MM.1S (cell line): ENCODE results near the gene TRDMT1.

Experiments
- DNase-seq: peaks from one replicate; pipeline ENCODE4 v3.0.0-alpha.2; 2015
- H2AFZ ChIP-seq: fragments of 300-600 bp; sonication (generic); 2 replicates; pipeline ENCODE4 v1.6.0; 2016; ENCODE audit warnings: antibody characterized with exemption, low read length
- H3F3A ChIP-seq: fragments of 300-600 bp; sonication (generic); 2 replicates; pipeline ENCODE4 v1.6.1; 2016; ENCODE audit warnings: mild to moderate bottlenecking, antibody characterized with exemption, low read length, moderate library complexity, mixed read lengths; ENCODE audit not compliant: insufficient read depth
- H3K27ac ChIP-seq: fragments of 300-600 bp; sonication (generic); 2 replicates; pipeline ENCODE4 v1.5.1; 2016; ENCODE audit warnings: mild to moderate bottlenecking, low read length
- H3K27me3 ChIP-seq: fragments of 300-600 bp; sonication (generic); replicated peaks from 2 replicates; pipeline ENCODE4 v1.6.0; 2016; ENCODE audit warnings: low read length; ENCODE audit not compliant: insufficient read depth
- H3K36me3 ChIP-seq: fragments of 300-600 bp; sonication (generic); replicated peaks from 2 replicates; pipeline ENCODE4 v1.6.1; 2016; ENCODE audit warnings: mild to moderate bottlenecking, low read length, mixed read lengths; ENCODE audit not compliant: insufficient read depth
- H3K4me1 ChIP-seq: fragments of 300-600 bp; sonication (generic); 2 replicates; pipeline ENCODE4 v1.6.1; 2016; ENCODE audit warnings: low read length, mixed read lengths
- H3K4me2 ChIP-seq: fragments of 300-600 bp; sonication (generic); 2 replicates; pipeline ENCODE4 v1.6.0; 2016; ENCODE audit warnings: low read depth, low read length
- H3K4me3 ChIP-seq: fragments of 300-600 bp; sonication (generic); 2 replicates; pipeline ENCODE4 v1.5.1; 2016; ENCODE audit warnings: low read length, mixed read lengths
- H3K79me2 ChIP-seq: fragments of 300-600 bp; sonication (generic); 2 replicates; pipeline ENCODE4 v1.6.1; 2016; ENCODE audit warnings: mixed run types, low read length, mixed read lengths
- H3K9ac ChIP-seq: fragments of 300-600 bp; sonication (generic); 2 replicates; pipeline ENCODE4 v1.6.1; 2016; ENCODE audit warnings: low read length, mixed read lengths
- H3K9me2 ChIP-seq: fragments of 300-600 bp; sonication (generic); replicated peaks from 2 replicates; pipeline ENCODE4 v1.6.1; 2016; ENCODE audit warnings: mild to moderate bottlenecking, low read length, mixed read lengths; ENCODE audit not compliant: insufficient read depth
- H3K9me3 ChIP-seq: fragments of 300-600 bp; sonication (generic); replicated peaks from 2 replicates; pipeline ENCODE4 v1.6.1; 2016; ENCODE audit warnings: mild to moderate bottlenecking, low read length, mixed read lengths; ENCODE audit not compliant: insufficient read depth
- H4K20me1 ChIP-seq: fragments of 300-600 bp; sonication (generic); 2 replicates; pipeline ENCODE4 v1.6.1; 2016; ENCODE audit warnings: mild to moderate bottlenecking, low read length, moderate library complexity, mixed read lengths; ENCODE audit not compliant: insufficient read depth
- EZH2 ChIP-seq: fragments of 300-600 bp; sonication (generic); optimal IDR thresholded peaks from 2 replicates; pipeline ENCODE3; 2017; ENCODE audit warnings: low read depth, mild to moderate bottlenecking, antibody characterized with exemption, low read length, mixed read lengths
- EZH2phosphoT487 ChIP-seq: fragments of 300-600 bp; sonication (generic); IDR thresholded peaks from 2 replicates; pipeline ENCODE4 v1.6.1; 2018; ENCODE audit warnings: antibody characterized with exemption, low read length
- TF ChIP-seq, protein P1 (sequence below): fragments of 300-600 bp; sonication (generic); IDR thresholded peaks from 2 replicates; pipeline ENCODE4 v1.5.1; 2016; ENCODE audit warnings: antibody characterized with exemption, low read length, mixed read lengths

Gene TRDMT1

DNA sequence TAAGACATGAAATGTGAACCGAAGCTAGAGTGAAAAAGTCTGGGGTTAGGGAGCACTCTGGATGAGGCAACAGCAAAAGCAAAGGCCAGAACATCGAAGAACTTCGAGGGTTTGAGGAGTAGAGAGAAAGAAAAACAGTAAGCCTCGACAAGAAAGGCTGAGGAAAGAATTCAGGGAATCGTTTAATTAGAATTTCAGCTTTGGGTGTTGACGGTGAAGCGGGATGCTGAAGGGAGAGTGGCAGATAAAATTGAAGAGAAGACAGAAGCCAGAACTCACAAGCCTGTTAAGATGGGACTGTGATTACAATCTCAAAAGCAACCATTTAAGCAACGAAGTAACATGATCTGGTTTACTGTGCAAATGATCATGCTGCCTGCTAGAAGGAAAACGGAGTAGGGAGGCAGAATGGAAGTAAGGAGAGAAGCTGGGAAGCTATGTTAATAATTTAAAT is 2.1 kb downstream of the TRDMT1 start:
- H3K9me3 ChIP-seq: no peaks in the 10 kb centered on the region
- peak overlapping the region; percentile 79; the same call in 1 of the 2 replicates for H3K4me2 ChIP-seq
- TF ChIP-seq EZH2 (no peak), EZH2phosphoT487 (no peak)
- TF ChIP-seq, protein P1, sequence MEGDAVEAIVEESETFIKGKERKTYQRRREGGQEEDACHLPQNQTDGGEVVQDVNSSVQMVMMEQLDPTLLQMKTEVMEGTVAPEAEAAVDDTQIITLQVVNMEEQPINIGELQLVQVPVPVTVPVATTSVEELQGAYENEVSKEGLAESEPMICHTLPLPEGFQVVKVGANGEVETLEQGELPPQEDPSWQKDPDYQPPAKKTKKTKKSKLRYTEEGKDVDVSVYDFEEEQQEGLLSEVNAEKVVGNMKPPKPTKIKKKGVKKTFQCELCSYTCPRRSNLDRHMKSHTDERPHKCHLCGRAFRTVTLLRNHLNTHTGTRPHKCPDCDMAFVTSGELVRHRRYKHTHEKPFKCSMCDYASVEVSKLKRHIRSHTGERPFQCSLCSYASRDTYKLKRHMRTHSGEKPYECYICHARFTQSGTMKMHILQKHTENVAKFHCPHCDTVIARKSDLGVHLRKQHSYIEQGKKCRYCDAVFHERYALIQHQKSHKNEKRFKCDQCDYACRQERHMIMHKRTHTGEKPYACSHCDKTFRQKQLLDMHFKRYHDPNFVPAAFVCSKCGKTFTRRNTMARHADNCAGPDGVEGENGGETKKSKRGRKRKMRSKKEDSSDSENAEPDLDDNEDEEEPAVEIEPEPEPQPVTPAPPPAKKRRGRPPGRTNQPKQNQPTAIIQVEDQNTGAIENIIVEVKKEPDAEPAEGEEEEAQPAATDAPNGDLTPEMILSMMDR: no peak
- no peaks in the 10 kb centered on the region for H3K27me3 ChIP-seq
- no peaks in the 10 kb centered on the region for H4K20me1 ChIP-seq
- peak overlapping the region; percentile 92; the same call in 1 of the 2 replicates for H3K27ac ChIP-seq
- peaks cover 7% of the 10 kb centered on the region; the same call in 1 of the 2 replicates for H3K79me2 ChIP-seq
- H3K9me2 ChIP-seq: no peaks in the 10 kb centered on the region
- H3F3A ChIP-seq: peaks cover 6% of the 10 kb centered on the region; the same call in 1 of the 2 replicates
- H3K9ac ChIP-seq: peak overlapping the region; percentile 99
- DNase-seq: no peak
- peaks cover 10% of the 10 kb centered on the region; the same call in 1 of the 2 replicates for H3K4me1 ChIP-seq
- H3K36me3 ChIP-seq: no peaks in the 10 kb centered on the region
- 0 out of 2 replicates have a peak overlapping the region, but pooled peaks have one; percentile 94 for H3K4me3 ChIP-seq
- no peak overlapping the region for H2AFZ ChIP-seq

DNA sequence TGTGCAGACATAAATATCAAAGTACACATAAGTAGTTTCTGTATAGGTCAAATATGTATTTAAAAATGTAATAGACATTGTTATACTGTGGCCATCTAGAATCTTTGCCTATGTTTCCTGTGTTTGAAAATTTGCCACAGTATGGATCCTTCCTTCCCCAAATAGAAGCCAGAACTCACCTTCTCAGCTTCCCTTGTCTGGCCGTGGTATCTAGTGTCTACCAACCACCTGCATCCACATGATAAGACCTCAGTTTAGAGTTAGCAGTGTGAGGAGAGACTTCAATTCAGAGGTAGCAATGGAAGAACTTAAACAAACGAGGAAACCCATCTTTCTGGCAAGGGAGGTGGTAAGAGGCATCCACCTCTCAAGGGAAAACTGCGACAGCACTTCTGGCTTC is 4.9 kb downstream of the TRDMT1 start:
- TF ChIP-seq, protein P1: no peak
- TF ChIP-seq EZH2phosphoT487: no peak
- no peak for TF ChIP-seq EZH2
- Histone ChIP-seq H3K27me3 (no peaks in the 10 kb centered on the region), H3K9me3 (no peaks in the 10 kb centered on the region), H3K27ac (no peak overlapping the region), H2AFZ (no peak overlapping the region), H3K4me2 (no peak overlapping the region), H3K36me3 (no peaks in the 10 kb centered on the region), H3K9me2 (no peaks in the 10 kb centered on the region), H3K4me3 (no peak overlapping the region), H3K4me1 (peaks cover 10% of the 10 kb centered on the region; the same call in 1 of the 2 replicates), H3F3A (peaks cover 6% of the 10 kb centered on the region; the same call in 1 of the 2 replicates), H4K20me1 (no peaks in the 10 kb centered on the region), H3K9ac (no peak overlapping the region), H3K79me2 (peaks cover 7% of the 10 kb centered on the region; the same call in 1 of the 2 replicates)
- DNase-seq: no peak

DNA sequence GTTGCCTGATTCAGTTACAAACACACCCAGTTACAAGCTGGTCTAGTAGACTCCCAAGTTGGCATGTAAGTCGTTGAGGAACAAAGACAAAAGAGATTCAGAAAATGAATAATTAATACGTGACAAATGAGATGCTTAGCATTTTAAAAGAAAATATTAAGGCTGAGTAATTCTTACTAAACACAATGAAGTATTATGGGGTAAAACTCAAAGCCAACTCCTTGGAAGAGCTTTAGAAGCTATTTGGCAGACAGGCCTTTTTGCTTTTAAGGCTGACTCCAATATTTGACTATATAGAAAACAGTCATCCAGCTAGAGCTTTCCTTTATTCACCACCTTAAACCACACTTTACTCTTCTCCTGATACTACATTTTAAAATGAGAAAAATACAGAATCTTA is 5.4 kb downstream of the TRDMT1 start:
- Histone ChIP-seq H3K4me2 (no peak overlapping the region), H3K36me3 (no peaks in the 10 kb centered on the region), H3K4me1 (peaks cover 10% of the 10 kb centered on the region; the same call in 1 of the 2 replicates), H3F3A (peaks cover 6% of the 10 kb centered on the region; the same call in 1 of the 2 replicates), H3K4me3 (no peak overlapping the region), H2AFZ (no peak overlapping the region), H4K20me1 (no peaks in the 10 kb centered on the region), H3K27me3 (no peaks in the 10 kb centered on the region), H3K9me2 (no peaks in the 10 kb centered on the region), H3K9me3 (no peaks in the 10 kb centered on the region), H3K27ac (no peak overlapping the region), H3K79me2 (peaks cover 7% of the 10 kb centered on the region; the same call in 1 of the 2 replicates), H3K9ac (no peak overlapping the region)
- no peak for DNase-seq
- TF ChIP-seq EZH2phosphoT487: no peak
- TF ChIP-seq EZH2: no peak
- TF ChIP-seq, protein P1: no peak
